HCT116 (cell line): Measurements from ENCODE around the gene TRERF1. TPM values are rescaled to one million over a fixed set of nuclear protein-coding genes. Genes with fewer than 3 reads are reported as not detected.

Experiments
- ATAC-seq: fragments of 200-7000 bp; cut with Tn5 transposase; 2 replicates; pipeline ENCODE4 v1.9.1; 2020; ENCODE audit warnings: mild to moderate bottlenecking, moderate library complexity
- BruUV-seq: library from RNA; stranded (reverse); fragments of 400-500 nt; replicated peaks from 2 replicates; lab custom pipeline; 2021; lab: Mats Ljungman, UMichigan
- CTCF ChIA-PET: fragments of 300-600 bp; sonication (Branson Sonifier 250); formaldehyde crosslinking; loops from one replicate; lab custom pipeline; 2021; ENCODE audit warnings: antibody characterized with exemption; lab: Charles Lee
- POLR2A ChIA-PET: fragments of 300-600, 350-600 bp; sonication (Branson Sonifier 250); formaldehyde crosslinking; loops from one replicate; lab custom pipeline; 2021; ENCODE audit warnings: antibody characterized with exemption; lab: Charles Lee
- RAD21 ChIA-PET, 2 experiments: fragments of 300-600 bp; sonication (Branson Sonifier 250); formaldehyde crosslinking; loops; one replicate each; lab custom pipeline; 2023; ENCODE audit warnings: low total read pairs in 2 of 2; ENCODE audit not compliant: uncharacterized antibody in 2 of 2, unreplicated experiment in 2 of 2, low non-redundant PET in 1 of 2; lab: Charles Lee
- DNase-seq: peaks from one replicate; pipeline ENCODE4 v3.0.0-alpha.2; 2010; ENCODE audit warnings: low read depth, low spot score
- H2AFZ ChIP-seq: fragments of 200-600 bp; shearing (Covaris generic), sonication (generic); 2 replicates; pipeline ENCODE4 v1.6.1; 2017; ENCODE audit warnings: low read depth, mixed run types, mixed read lengths, antibody characterized with exemption, low read length; ENCODE audit not compliant: poor library complexity, severe bottlenecking
- H3K27ac ChIP-seq: 2 replicates; pipeline ENCODE4 v1.5.1; 2012; ENCODE audit warnings: low read depth, low read length
- H3K27me3 ChIP-seq: fragments of 200-600 bp; sonication (generic); 2 replicates; pipeline ENCODE4 v1.6.1; 2016; ENCODE audit warnings: mixed run types, low read length, mixed read lengths; ENCODE audit not compliant: insufficient read depth
- H3K36me3 ChIP-seq, 2 experiments: fragments of 200-500 bp in 1 of 2; fragments of 200-600 bp in 1 of 2; sonication (Bioruptor generic) in 1 of 2; sonication (generic) in 1 of 2; 2 replicates each; pipeline versions ENCODE4 v1.5.1 to v1.6.1; 2014 to 2016; ENCODE audit warnings: low read length in 2 of 2, inconsistent platforms in 1 of 2, mixed read lengths in 1 of 2, mixed run types in 1 of 2; ENCODE audit not compliant: insufficient read depth in 2 of 2, control insufficient read depth in 1 of 2
- H3K4me1 ChIP-seq, 2 experiments: fragments of 200-600 bp in 1 of 2; sonication (generic) in 1 of 2; 2 replicates each; pipeline versions ENCODE4 v1.5.1 to v1.6.1; 2012 to 2017; ENCODE audit warnings: low read length in 2 of 2, inconsistent platforms in 1 of 2, mild to moderate bottlenecking in 1 of 2, mixed read lengths in 1 of 2, mixed run types in 1 of 2, moderate library complexity in 1 of 2; ENCODE audit not compliant: insufficient read depth in 2 of 2, control insufficient read depth in 1 of 2
- H3K4me2 ChIP-seq: fragments of 200-600 bp; sonication (generic); 2 replicates; pipeline ENCODE4 v1.6.1; 2017; ENCODE audit warnings: mixed run types, low read length, mixed read lengths
- H3K4me3 ChIP-seq, 2 experiments: fragments of 200-600 bp in 1 of 2; sonication (generic) in 1 of 2; replicated peaks in 1 of 2; 2 replicates each; pipeline ENCODE4 v1.5.1; 2011 to 2016; ENCODE audit warnings: low read length in 2 of 2, control low read depth in 1 of 2, low read depth in 1 of 2, mild to moderate bottlenecking in 1 of 2, mixed read lengths in 1 of 2, mixed run types in 1 of 2
- H3K79me2 ChIP-seq: fragments of 200-600 bp; sonication (generic); 2 replicates; pipeline ENCODE4 v1.6.1; 2017; ENCODE audit warnings: mild to moderate bottlenecking, mixed run types, low read length, moderate library complexity, mixed read lengths; ENCODE audit not compliant: insufficient read depth
- H3K9ac ChIP-seq: fragments of 200-600 bp; sonication (generic); 2 replicates; pipeline ENCODE4 v1.6.1; 2016; ENCODE audit warnings: low read length, mixed read lengths
- H3K9me2 ChIP-seq: fragments of 200-600 bp; sonication (generic), shearing (Covaris generic); 2 replicates; pipeline ENCODE4 v1.6.1; 2017; ENCODE audit warnings: mixed run types, mild to moderate bottlenecking, moderate library complexity; ENCODE audit not compliant: insufficient read depth
- H3K9me3 ChIP-seq, 2 experiments: fragments of 200-500 bp in 1 of 2; fragments of 200-600 bp in 1 of 2; sonication (Bioruptor generic) in 1 of 2; sonication (generic) in 1 of 2; 2 replicates each; pipeline ENCODE4 v1.6.1; 2014 to 2017; ENCODE audit warnings: low read length in 2 of 2, mixed read lengths in 2 of 2, inconsistent platforms in 1 of 2, low read depth in 1 of 2, mild to moderate bottlenecking in 1 of 2, mixed run types in 1 of 2, moderate library complexity in 1 of 2; ENCODE audit not compliant: control insufficient read depth in 1 of 2, insufficient read depth in 1 of 2
- H4K20me1 ChIP-seq: fragments of 200-600 bp; sonication (generic), shearing (Covaris generic); 2 replicates; pipeline ENCODE4 v1.6.1; 2017; ENCODE audit warnings: mixed run types, mild to moderate bottlenecking, moderate library complexity; ENCODE audit not compliant: insufficient read depth
- CBX3 ChIP-seq: IDR thresholded peaks from 2 replicates; pipeline ENCODE4 v1.6.1; 2012; ENCODE audit warnings: low read depth
- CEBPB ChIP-seq: IDR thresholded peaks from 2 replicates; pipeline ENCODE4 v1.6.1; 2012; ENCODE audit warnings: low read depth
- EGR1 ChIP-seq: IDR thresholded peaks from 2 replicates; pipeline ENCODE4 v1.6.1; 2012; ENCODE audit warnings: low read depth
- ELF1 ChIP-seq: IDR thresholded peaks from 2 replicates; pipeline ENCODE4 v1.6.1; 2012; ENCODE audit warnings: low read depth, borderline replicate concordance
- EZH2 ChIP-seq: fragments of 200-600 bp; sonication (generic); IDR thresholded peaks from 2 replicates; pipeline ENCODE4 v1.6.1; 2017; ENCODE audit warnings: antibody characterized with exemption, mixed run types
- EZH2phosphoT487 ChIP-seq: fragments of 200-600 bp; IDR thresholded peaks from 2 replicates; pipeline ENCODE4 v1.6.1; 2018; ENCODE audit warnings: antibody characterized with exemption, borderline replicate concordance
- FOSL1 ChIP-seq: IDR thresholded peaks from 2 replicates; pipeline ENCODE4 v1.6.1; 2012; ENCODE audit warnings: low read depth
- JUND ChIP-seq: IDR thresholded peaks from 2 replicates; pipeline ENCODE4 v1.6.1; 2012
- POLR2A ChIP-seq: IDR thresholded peaks from 2 replicates; pipeline ENCODE4 v1.7.0; 2011; ENCODE audit warnings: borderline replicate concordance; ENCODE audit not compliant: insufficient read depth, insufficient read length; ENCODE audit errors: extremely low read depth
- POLR2AphosphoS5 ChIP-seq: IDR thresholded peaks from 2 replicates; pipeline ENCODE4 v1.6.1; 2011; ENCODE audit warnings: mild to moderate bottlenecking, low read depth, low read length, moderate library complexity
- RAD21 ChIP-seq: IDR thresholded peaks from 2 replicates; pipeline ENCODE4 v1.6.1; 2012; ENCODE audit warnings: low read depth, mild to moderate bottlenecking
- SIN3A ChIP-seq: IDR thresholded peaks from 2 replicates; pipeline ENCODE4 v1.6.1; 2012; ENCODE audit warnings: low read depth
- SP1 ChIP-seq: IDR thresholded peaks from 2 replicates; pipeline ENCODE4 v1.6.1; 2012; ENCODE audit warnings: low read depth
- SRF ChIP-seq: IDR thresholded peaks from 2 replicates; pipeline ENCODE4 v1.6.1; 2012; ENCODE audit warnings: low read depth
- TCF7L2 ChIP-seq: IDR thresholded peaks from 2 replicates; pipeline ENCODE4 v1.7.0; 2011; ENCODE audit warnings: borderline replicate concordance, inconsistent platforms; ENCODE audit not compliant: insufficient read depth, insufficient read length; ENCODE audit errors: extremely low read depth
- YY1 ChIP-seq: IDR thresholded peaks from 2 replicates; pipeline ENCODE4 v1.6.1; 2011; ENCODE audit warnings: low read length, low read depth, moderate library complexity, mild to moderate bottlenecking; ENCODE audit not compliant: insufficient replicate concordance; ENCODE audit errors: extremely low read depth
- ZFX ChIP-seq: fragments of 450-650 bp; IDR thresholded peaks from 2 replicates; pipeline ENCODE4 v1.6.1; 2017
- ZNF274 ChIP-seq: fragments of 200-500 bp; sonication (Bioruptor generic); IDR thresholded peaks from 2 replicates; pipeline ENCODE4 v1.6.1; 2014; ENCODE audit warnings: mild to moderate bottlenecking, low read depth, low read length, inconsistent platforms
- intact Hi-C: fragments of 100-400 bp; cut with micrococcal nuclease; formaldehyde crosslinking; loops from 2 replicates; pipeline ENCODE4 v1.10.0; 2022
- total RNA-seq: library from RNA; stranded (reverse); gene quantifications from one replicate; pipeline ENCODE4 v1.2.1, GENCODE V29; 2021; ENCODE audit not compliant: unreplicated experiment
- TF ChIP-seq, protein P1 (sequence below): IDR thresholded peaks from 2 replicates; pipeline ENCODE4 v1.6.1; 2011; ENCODE audit warnings: mild to moderate bottlenecking, low read length, moderate library complexity; ENCODE audit not compliant: insufficient replicate concordance; ENCODE audit errors: extremely low read depth
- TF ChIP-seq, protein P2 (sequence below): IDR thresholded peaks from 2 replicates; pipeline ENCODE4 v1.6.1; 2012
- TF ChIP-seq, protein P3 (sequence below), 3 experiments: fragments of 200-600 bp in 1 of 3; sonication (generic) in 1 of 3; IDR thresholded peaks in 2 of 3; conservative IDR thresholded peaks in 1 of 3; 2 replicates each; pipeline ENCODE4 v1.5.1; 2012 to 2017; ENCODE audit warnings: low read depth in 2 of 3, low read length in 2 of 3, antibody characterized with exemption in 1 of 3, borderline replicate concordance in 1 of 3, control low read depth in 1 of 3, mild to moderate bottlenecking in 1 of 3, mixed read lengths in 1 of 3, mixed run types in 1 of 3, moderate library complexity in 1 of 3; ENCODE audit not compliant: insufficient read depth in 1 of 3
- TF ChIP-seq, protein P4 (sequence below): IDR thresholded peaks from 2 replicates; pipeline ENCODE4 v1.6.1; 2012

The TRERF1 gene
- total RNA-seq, 1 experiment from 2014 or later: 12.4 TPM

DNA sequence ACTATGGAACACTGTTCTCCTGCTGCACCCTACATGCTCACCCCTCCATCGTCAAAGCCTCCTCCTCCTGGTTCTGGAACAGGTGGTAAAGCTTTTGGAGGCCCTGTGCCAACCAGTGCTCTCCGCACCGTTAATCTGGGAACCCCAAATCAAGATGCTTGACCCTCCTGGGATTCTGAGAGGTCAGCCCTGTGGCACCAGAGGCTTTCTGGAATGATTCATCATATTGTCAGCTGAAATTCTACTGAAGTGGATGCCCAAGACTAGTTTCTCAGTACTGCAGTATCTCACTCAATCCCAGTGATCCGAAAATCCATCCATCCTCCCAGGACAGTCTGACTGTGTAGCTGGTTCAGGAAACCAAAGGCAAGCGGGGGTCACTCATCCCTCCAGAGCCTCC lies 92.7 kb downstream of the TRERF1 start (continued):
- TF ChIP-seq TCF7L2 (no peak), EGR1 (no peak), EZH2phosphoT487 (no peak), EZH2 (no peak), ELF1 (no peak)
- TF ChIP-seq, protein P1, sequence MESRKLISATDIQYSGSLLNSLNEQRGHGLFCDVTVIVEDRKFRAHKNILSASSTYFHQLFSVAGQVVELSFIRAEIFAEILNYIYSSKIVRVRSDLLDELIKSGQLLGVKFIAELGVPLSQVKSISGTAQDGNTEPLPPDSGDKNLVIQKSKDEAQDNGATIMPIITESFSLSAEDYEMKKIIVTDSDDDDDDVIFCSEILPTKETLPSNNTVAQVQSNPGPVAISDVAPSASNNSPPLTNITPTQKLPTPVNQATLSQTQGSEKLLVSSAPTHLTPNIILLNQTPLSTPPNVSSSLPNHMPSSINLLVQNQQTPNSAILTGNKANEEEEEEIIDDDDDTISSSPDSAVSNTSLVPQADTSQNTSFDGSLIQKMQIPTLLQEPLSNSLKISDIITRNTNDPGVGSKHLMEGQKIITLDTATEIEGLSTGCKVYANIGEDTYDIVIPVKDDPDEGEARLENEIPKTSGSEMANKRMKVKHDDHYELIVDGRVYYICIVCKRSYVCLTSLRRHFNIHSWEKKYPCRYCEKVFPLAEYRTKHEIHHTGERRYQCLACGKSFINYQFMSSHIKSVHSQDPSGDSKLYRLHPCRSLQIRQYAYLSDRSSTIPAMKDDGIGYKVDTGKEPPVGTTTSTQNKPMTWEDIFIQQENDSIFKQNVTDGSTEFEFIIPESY: no peak

DNA sequence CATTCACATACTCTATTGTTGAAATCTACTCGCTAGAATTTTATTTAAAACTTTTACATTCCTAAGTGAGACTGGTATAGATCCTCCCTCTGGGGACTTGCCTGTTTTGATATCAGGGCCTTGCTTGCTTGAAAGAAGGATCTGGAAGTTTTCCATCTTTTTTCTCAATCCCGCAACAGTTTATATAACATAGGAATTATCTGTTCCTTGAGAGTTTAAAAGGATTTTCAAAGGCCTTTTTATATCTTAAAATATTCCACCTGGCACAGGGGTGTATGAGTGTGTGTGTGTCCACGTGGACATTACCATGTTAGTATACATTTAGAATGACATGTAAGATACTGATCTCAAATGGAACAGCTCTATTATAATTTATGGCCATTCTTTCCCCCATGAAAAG lies 96.3 kb downstream of the TRERF1 start:
- Histone ChIP-seq H3K9me3 (no peaks in the 10 kb centered on the region), H3K79me2 (no peaks in the 10 kb centered on the region), H3K4me2 (no peak overlapping the region), H4K20me1 (no peaks in the 10 kb centered on the region), H3K27ac (no peak overlapping the region), H3K27me3 (no peaks in the 10 kb centered on the region), H3K4me1 (peaks cover 8 to 24% of the 10 kb centered on the region in 2 experiments), H3K9ac (no peak overlapping the region), H3K9me2 (no peaks in the 10 kb centered on the region)
- BruUV-seq: no TSS peak
- intact Hi-C loops: no loop called here
- ATAC-seq (no peak), DNase-seq (no peak)
- ChIA-PET POLR2A (no interaction called here), CTCF (no interaction called here), RAD21 (no interaction called here)
- TF ChIP-seq, protein P2, sequence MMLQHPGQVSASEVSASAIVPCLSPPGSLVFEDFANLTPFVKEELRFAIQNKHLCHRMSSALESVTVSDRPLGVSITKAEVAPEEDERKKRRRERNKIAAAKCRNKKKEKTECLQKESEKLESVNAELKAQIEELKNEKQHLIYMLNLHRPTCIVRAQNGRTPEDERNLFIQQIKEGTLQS: no peak
- no peak for TF ChIP-seq POLR2AphosphoS5
- TF ChIP-seq FOSL1: no peak
- TF ChIP-seq ELF1: no peak
- no peak for TF ChIP-seq JUND
- no peak for TF ChIP-seq SP1
- no peak for TF ChIP-seq CEBPB
- TF ChIP-seq, protein P3, sequence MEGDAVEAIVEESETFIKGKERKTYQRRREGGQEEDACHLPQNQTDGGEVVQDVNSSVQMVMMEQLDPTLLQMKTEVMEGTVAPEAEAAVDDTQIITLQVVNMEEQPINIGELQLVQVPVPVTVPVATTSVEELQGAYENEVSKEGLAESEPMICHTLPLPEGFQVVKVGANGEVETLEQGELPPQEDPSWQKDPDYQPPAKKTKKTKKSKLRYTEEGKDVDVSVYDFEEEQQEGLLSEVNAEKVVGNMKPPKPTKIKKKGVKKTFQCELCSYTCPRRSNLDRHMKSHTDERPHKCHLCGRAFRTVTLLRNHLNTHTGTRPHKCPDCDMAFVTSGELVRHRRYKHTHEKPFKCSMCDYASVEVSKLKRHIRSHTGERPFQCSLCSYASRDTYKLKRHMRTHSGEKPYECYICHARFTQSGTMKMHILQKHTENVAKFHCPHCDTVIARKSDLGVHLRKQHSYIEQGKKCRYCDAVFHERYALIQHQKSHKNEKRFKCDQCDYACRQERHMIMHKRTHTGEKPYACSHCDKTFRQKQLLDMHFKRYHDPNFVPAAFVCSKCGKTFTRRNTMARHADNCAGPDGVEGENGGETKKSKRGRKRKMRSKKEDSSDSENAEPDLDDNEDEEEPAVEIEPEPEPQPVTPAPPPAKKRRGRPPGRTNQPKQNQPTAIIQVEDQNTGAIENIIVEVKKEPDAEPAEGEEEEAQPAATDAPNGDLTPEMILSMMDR (IDR thresholded peaks at IDR 0.05 in 2 of 3, conservative IDR thresholded peaks at IDR 0.05 in 1 of 3; ENCODE audit: borderline replicate concordance in 1 of 3, insufficient read depth in 1 of 3, low read depth in 2 of 3, low read length in 2 of 3): no peak
- TF ChIP-seq, protein P1: no peak
- TF ChIP-seq, protein P4, sequence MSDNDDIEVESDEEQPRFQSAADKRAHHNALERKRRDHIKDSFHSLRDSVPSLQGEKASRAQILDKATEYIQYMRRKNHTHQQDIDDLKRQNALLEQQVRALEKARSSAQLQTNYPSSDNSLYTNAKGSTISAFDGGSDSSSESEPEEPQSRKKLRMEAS: no peak
- TF ChIP-seq POLR2A: no peak
- TF ChIP-seq CBX3: no peak
- no peak for TF ChIP-seq RAD21
- TF ChIP-seq YY1: no peak
- no peak for TF ChIP-seq ZNF274
- no peak for TF ChIP-seq SRF
- no peak for TF ChIP-seq EGR1
- TF ChIP-seq TCF7L2: no peak
- no peak for TF ChIP-seq SIN3A
- no peak for TF ChIP-seq ZFX
- TF ChIP-seq, all 23 proteins: peak for 0
- H3K36me3 ChIP-seq: no peaks in the 10 kb centered on the region
- no peak overlapping the region for H3K4me3 ChIP-seq
- H2AFZ ChIP-seq: no peak overlapping the region
